Testis (tissue), 5 donors: ENCODE measurements around the gene GJB3. TPM values are rescaled to one million over a fixed set of nuclear protein-coding genes. Genes with fewer than 3 reads are reported as not detected.
A peak's percentile ranks its signal among the peaks of the same experiment; 100 is the strongest.
"Not testable (repeated sequence)": the region's sequence is repeated elsewhere in the genome, so short reads cannot be mapped to it uniquely, and the experiment has no call there.

ENCODE experiments used
- DNase-seq: peaks from one replicate; pipeline ENCODE4 v3.0.0-alpha.2; 2019
- H3K27ac ChIP-seq, 2 donors: fragments of 200-600 bp; sonication (generic); one replicate each; pipeline ENCODE4 v1.5.1; 2019
- H3K27me3 ChIP-seq: fragments of 200-600 bp; sonication (generic); one replicate; pipeline ENCODE4 v1.5.1; 2019
- H3K36me3 ChIP-seq: fragments of 200-600 bp; sonication (generic); one replicate; pipeline ENCODE4 v1.5.1; 2017; ENCODE audit warnings: low read depth; ENCODE audit errors: missing control alignments
- H3K4me1 ChIP-seq: fragments of 200-600 bp; sonication (generic); one replicate; pipeline ENCODE4 v1.5.1; 2019
- H3K4me3 ChIP-seq, 2 donors: fragments of 200-600 bp; sonication (generic); one replicate each; pipeline ENCODE4 v1.5.1; 2017 to 2019
- H3K9me3 ChIP-seq: fragments of 200-600 bp; sonication (generic); one replicate; pipeline ENCODE4 v1.5.1; 2017
- CTCF ChIP-seq, 3 experiments: fragments of 450-650 bp in 2 of 3; fragments of 200-600 bp in 1 of 3; sonication (generic) in 1 of 3; IDR thresholded peaks; one replicate each; pipeline ENCODE4 v1.5.1; 2016 to 2019; ENCODE audit warnings: antibody characterized with exemption in 3 of 3, mild to moderate bottlenecking in 2 of 3, moderate library complexity in 1 of 3
- POLR2A ChIP-seq: fragments of 450-650 bp; IDR thresholded peaks from one replicate; pipeline ENCODE4 v1.6.1; 2017; ENCODE audit warnings: antibody characterized with exemption, mild to moderate bottlenecking, moderate library complexity
- WGBS, 2 donors: methylation state at CpG; one replicate each; pipeline ENCODE4 v1.1.5; 2018; 5-methylcytosine and 5-hydroxymethylcytosine counted together
- intact Hi-C: fragments of 100-400 bp; cut with DNase I; formaldehyde crosslinking; loops from one replicate; pipeline ENCODE4 v1.15.1; 2023; ENCODE audit warnings: low total_unique reads
- long read RNA-seq, 2 donors: transcript quantifications; one replicate each; lab custom pipeline, GENCODE V29; 2026
- polyA plus RNA-seq: library from polyadenylated mRNA; stranded (reverse); fragments of 350-450 nt; fragmentation: Illumina TruSeq; extraction: RNeasy Lipid Tissue Mini Kit (QIAGEN cat#74804); gene quantifications from one replicate; pipeline ENCODE4 v1.2.3, GENCODE V29; 2014; ENCODE audit warnings: low read depth, low replicate concordance; ENCODE audit not compliant: insufficient read depth
- total RNA-seq, 2 donors: library from RNA; depleted of rRNA; stranded (reverse); fragments of >200 nt; gene quantifications; one replicate each; pipeline ENCODE4 v1.2.3, GENCODE V29; 2016

GJB3 gene
- total RNA-seq = under 1 TPM; 0.50 to 0.55 TPM
- polyA plus RNA-seq = 0.40 TPM
- long read RNA-seq, donor 1 = 0 reads
- long read RNA-seq, donor 2 = 0 reads

DNA sequence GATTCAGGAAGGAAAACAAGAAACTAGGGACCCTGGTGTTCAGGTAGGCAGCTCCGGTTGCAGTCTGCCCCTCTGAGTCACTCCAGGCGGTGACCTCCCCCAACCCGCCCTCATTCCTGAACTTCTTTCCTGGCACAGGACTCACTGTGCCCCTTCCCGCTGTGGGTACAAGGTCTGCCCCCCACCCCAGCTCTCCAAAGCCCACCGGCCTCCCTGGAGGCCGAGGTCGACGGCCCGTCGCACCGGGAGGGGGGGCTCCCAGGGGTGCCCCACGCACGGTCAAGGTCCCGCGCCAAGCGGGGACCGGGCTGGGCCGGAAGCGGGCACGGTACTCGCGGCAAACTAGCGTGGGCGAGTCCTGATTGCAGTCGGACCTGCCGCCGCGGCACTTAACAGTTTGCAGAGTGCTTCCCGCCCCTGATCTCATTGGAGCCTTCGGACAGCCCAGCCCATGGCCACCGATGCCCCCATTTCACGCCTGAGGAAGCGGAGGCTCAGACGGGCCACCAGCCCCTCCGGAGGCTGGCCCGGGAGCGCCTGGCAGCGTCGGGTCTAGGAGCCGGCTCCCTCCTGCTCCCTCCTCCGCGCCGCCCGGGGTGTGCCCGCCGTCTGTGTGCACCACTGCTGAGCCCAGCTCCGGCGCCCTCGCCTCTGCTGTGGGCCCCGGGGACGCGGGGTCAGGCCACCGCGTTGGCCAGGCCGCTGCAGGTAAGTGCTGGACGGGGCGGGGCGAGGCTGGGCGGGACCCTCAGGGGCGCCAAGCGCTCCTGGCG lies at the start of gene GJB3:
Gene GJB3 (plus strand): TSS at position 144 of the 773 bp plus-strand sequence. CDS start 3,549 bp downstream, outside the sequence.
- intact Hi-C loops = no loop called here
- DNase-seq = no peak
- Histone ChIP-seq H3K9me3 (no peaks in the 10 kb centered on the region), H3K27me3 (peaks cover 5% of the 10 kb centered on the region), H3K4me3 (peak within 1 kb of the TSS; percentile 29 to 46), H3K36me3 (no peaks in the 10 kb centered on the region), H3K27ac (no peak within 1 kb of the TSS), H3K4me1 (peaks cover 13% of the 10 kb centered on the region)
- TF ChIP-seq POLR2A (no peak), CTCF (IDR thresholded peaks at IDR 0.05) (no peak)
- WGBS, 2 donors = 3 to 11% methylated on average over 7 to 48 of the region's 62 CpGs

DNA sequence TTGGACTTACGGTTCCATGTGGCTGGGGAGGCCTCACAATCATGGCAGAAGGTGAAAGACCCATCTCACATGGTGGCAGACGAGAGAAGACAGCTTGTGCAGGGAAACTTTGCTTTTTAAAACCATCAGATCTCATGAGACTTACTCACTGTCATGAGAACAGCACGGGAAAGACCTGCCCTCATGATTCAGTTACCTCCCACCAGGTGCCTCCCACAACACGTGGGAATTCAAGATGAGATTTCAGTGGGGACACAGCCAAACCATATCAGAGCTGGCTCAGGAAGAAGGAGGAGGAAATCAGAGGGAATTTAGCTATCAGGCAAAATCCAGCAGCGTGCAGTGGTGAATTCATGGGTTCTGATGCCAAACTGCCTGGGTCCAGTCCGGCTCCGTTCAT lies 48.2 kb upstream of the GJB3 start:
- intact Hi-C loops = not testable (repeated sequence)
- 54 to 57% methylated on average over 7 of the region's 7 CpGs for WGBS, 2 donors

GRCh38 chr1:34736692-34737091 lies 44.3 kb upstream of the GJB3 start:
- no peaks in the 10 kb centered on the region for H3K4me1 ChIP-seq
- no peak for DNase-seq
- no peaks in the 10 kb centered on the region for H3K27me3 ChIP-seq
- no peaks in the 10 kb centered on the region for H3K36me3 ChIP-seq
- TF ChIP-seq CTCF (IDR thresholded peaks at IDR 0.05) (no peak), POLR2A (no peak)
- H3K9me3 ChIP-seq = no peaks in the 10 kb centered on the region
- 87 to 88% methylated on average over 7 to 10 of the region's 10 CpGs for WGBS, 2 donors
- intact Hi-C loops = no loop called here
- no peak overlapping the region for H3K4me3 ChIP-seq
- H3K27ac ChIP-seq = no peak overlapping the region

More for the DNA sequence above, 48.2 kb upstream of the GJB3 start:
- H3K4me3 ChIP-seq, H3K9me3 ChIP-seq, DNase-seq, H3K27ac ChIP-seq, H3K36me3 ChIP-seq, H3K4me1 ChIP-seq, H3K27me3 ChIP-seq: not testable (repeated sequence)

DNA sequence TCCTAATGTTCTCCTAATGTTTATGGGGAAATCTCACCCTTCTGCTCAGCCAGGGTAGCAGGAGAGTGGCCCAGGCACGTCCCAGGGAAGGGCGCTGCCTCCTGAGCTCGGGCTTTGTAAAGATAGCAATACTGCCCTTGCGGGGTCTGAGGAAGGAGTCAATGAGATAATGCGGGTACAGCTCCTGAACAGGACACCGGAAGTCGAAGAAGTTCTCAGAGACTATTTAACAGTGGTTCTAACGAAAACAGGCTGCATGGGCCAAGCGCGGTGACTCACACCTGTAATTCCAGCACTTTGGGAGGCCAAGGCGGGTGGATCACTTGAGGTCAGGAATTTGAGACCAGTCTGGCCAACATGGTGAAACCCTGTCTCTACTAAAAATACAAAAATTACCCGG lies 43.8 kb upstream of the GJB3 start:
- WGBS, 2 donors = 83 to 92% methylated on average over 11 to 12 of the region's 12 CpGs

GRCh38 chr1:34739613-34740012 lies 41.4 kb upstream of the GJB3 start:
- Histone ChIP-seq H3K27me3 (no peaks in the 10 kb centered on the region), H3K4me3 (no peak overlapping the region), H3K9me3 (no peaks in the 10 kb centered on the region), H3K36me3 (no peaks in the 10 kb centered on the region), H3K4me1 (no peaks in the 10 kb centered on the region), H3K27ac (no peak overlapping the region)
- no peak for DNase-seq
- WGBS, 2 donors = 73 to 76% methylated on average over 2 to 3 of the region's 3 CpGs
- TF ChIP-seq CTCF (IDR thresholded peaks at IDR 0.05) = no peak
- TF ChIP-seq POLR2A = no peak
- intact Hi-C loops = loop anchor here (10.0 kb wide), 1 partner anchor 1105 kb away; no protein-coding TSS in a partner anchor

More for the DNA sequence above, 43.8 kb upstream of the GJB3 start:
- DNase-seq, H3K4me1 ChIP-seq, H3K36me3 ChIP-seq, H3K4me3 ChIP-seq, H3K27ac ChIP-seq, intact Hi-C loops, H3K27me3 ChIP-seq, H3K9me3 ChIP-seq: not testable (repeated sequence)
